Keratinocyte (primary cell): ENCODE data around the gene INSIG1. TPM values are rescaled to one million over a fixed set of nuclear protein-coding genes. Genes with fewer than 3 reads are reported as not detected.

Source experiments
- DNase-seq: peaks from one replicate; pipeline ENCODE4 v3.0.0-alpha.2; 2011; ENCODE audit warnings: low read depth, missing footprints, low spot score
- FAIRE-seq: peaks from 2 replicates; lab custom pipeline; 2011; peaks lifted over from hg19 to GRCh38; lab: Jason Lieb, UNC
- H2AFZ ChIP-seq: 2 replicates; pipeline ENCODE4 v1.6.0; 2012; ENCODE audit warnings: low read length, control low read depth, inconsistent platforms; ENCODE audit not compliant: control insufficient read depth
- H3K27ac ChIP-seq: 2 replicates; pipeline ENCODE4 v1.5.1; 2011; ENCODE audit warnings: low read length; ENCODE audit not compliant: control insufficient read depth, insufficient read depth
- H3K27me3 ChIP-seq: 3 replicates; pipeline ENCODE4 v1.6.0; 2011; ENCODE audit warnings: low read length; ENCODE audit not compliant: control insufficient read depth, insufficient read depth; ENCODE audit errors: extremely low read depth
- H3K36me3 ChIP-seq, 2 experiments: 2 replicates in 1 of 2; 3 replicates in 1 of 2; pipeline ENCODE4 v1.5.1; 2011; ENCODE audit warnings: low read length in 2 of 2, mild to moderate bottlenecking in 1 of 2; ENCODE audit not compliant: control insufficient read depth in 2 of 2, insufficient read depth in 2 of 2; ENCODE audit errors: extremely low read depth in 1 of 2
- H3K4me1 ChIP-seq: 3 replicates; pipeline ENCODE4 v1.5.1; 2011; ENCODE audit warnings: low read length; ENCODE audit not compliant: control insufficient read depth, insufficient read depth; ENCODE audit errors: extremely low read depth
- H3K4me2 ChIP-seq: 3 replicates; pipeline ENCODE4 v1.6.0; 2011; ENCODE audit warnings: low read depth, low read length; ENCODE audit not compliant: control insufficient read depth, insufficient read depth; ENCODE audit errors: extremely low read depth
- H3K4me3 ChIP-seq, 3 experiments: fragments of 200-600 bp in 1 of 3; sonication (generic) in 1 of 3; 2 replicates in 2 of 3; 3 replicates in 1 of 3; pipeline ENCODE4 v1.5.1; 2011 to 2016; ENCODE audit warnings: low read length in 3 of 3, mild to moderate bottlenecking in 3 of 3, control low read depth in 2 of 3, inconsistent platforms in 1 of 3, low read depth in 1 of 3, mixed read lengths in 1 of 3, mixed run types in 1 of 3, moderate library complexity in 1 of 3; ENCODE audit not compliant: control insufficient read depth in 2 of 3, insufficient read depth in 2 of 3; ENCODE audit errors: extremely low read depth in 1 of 3
- H3K79me2 ChIP-seq: 2 replicates; pipeline ENCODE4 v1.6.0; 2012; ENCODE audit warnings: low read length; ENCODE audit not compliant: control insufficient read depth, insufficient read depth
- H3K9ac ChIP-seq: 3 replicates; pipeline ENCODE4 v1.6.0; 2011; ENCODE audit warnings: low read length; ENCODE audit not compliant: control insufficient read depth, insufficient read depth; ENCODE audit errors: extremely low read depth
- H3K9me1 ChIP-seq: 3 replicates; pipeline ENCODE4 v1.6.0; 2011; ENCODE audit warnings: low read length; ENCODE audit not compliant: control insufficient read depth, insufficient read depth; ENCODE audit errors: extremely low read depth
- H3K9me3 ChIP-seq: 2 replicates; pipeline ENCODE4 v1.5.1; 2012; ENCODE audit warnings: low read depth, low read length; ENCODE audit not compliant: control insufficient read depth
- H4K20me1 ChIP-seq: 3 replicates; pipeline ENCODE4 v1.6.0; 2011; ENCODE audit warnings: low read length; ENCODE audit not compliant: control insufficient read depth, insufficient read depth; ENCODE audit errors: extremely low read depth
- CTCF ChIP-seq, 3 experiments: IDR thresholded peaks in 1 of 3; conservative IDR thresholded peaks in 1 of 3; optimal IDR thresholded peaks in 1 of 3; 2 replicates in 2 of 3; 3 replicates in 1 of 3; pipeline versions ENCODE3 to v1.5.1; 2011; ENCODE audit warnings: low read length in 3 of 3, mild to moderate bottlenecking in 3 of 3, moderate library complexity in 2 of 3, control low read depth in 1 of 3, inconsistent platforms in 1 of 3; ENCODE audit not compliant: insufficient read depth in 2 of 3; ENCODE audit errors: extremely low read depth in 1 of 3
- EZH2 ChIP-seq: IDR thresholded peaks from one replicate; pipeline ENCODE4 v1.6.1; 2012; ENCODE audit warnings: inconsistent platforms, mild to moderate bottlenecking, low read length, moderate library complexity
- dilution Hi-C: fragments of 300-500 bp; cut with MboI; formaldehyde crosslinking; loops from one replicate; pipeline ENCODE4 v1.7.0; 2020; ENCODE audit warnings: low sequenced_read_pairs; ENCODE audit not compliant: extremely low pct_ligation_motif_present
- polyA plus RNA-seq, 5 experiments: library from polyadenylated mRNA; depleted of rRNA in 3 of 5; stranded (reverse) in 3 of 5; stranded (forward) in 1 of 5; unstranded in 1 of 5; fragments of >200 nt; gene quantifications; 1 replicate in 1 of 5; 2 replicates in 3 of 5; 3 replicates in 1 of 5; pipeline versions ENCODE4 v1.2.1 to v1.2.3, GENCODE V29; 2011 to 2012; ENCODE audit warnings: missing spikeins in 2 of 5, low read depth in 1 of 5, low replicate concordance in 1 of 5

INSIG1 gene
- polyA plus RNA-seq, 1 donor (not counting 4 experiments of a cell fraction or from before 2014, with no cell fraction given) = 104 TPM

GRCh38 chr7:155274633-155275355 is 22.9 kb upstream of the INSIG1 start:
- no peak for TF ChIP-seq CTCF (optimal IDR thresholded peaks at IDR 0.05 in 1 of 3, IDR thresholded peaks at IDR 0.05 in 1 of 3, conservative IDR thresholded peaks at IDR 0.05 in 1 of 3; ENCODE audit: extremely low read depth in 1 of 3, insufficient read depth in 2 of 3, low read length in 3 of 3)
- TF ChIP-seq EZH2 = no peak
- H3K4me1 ChIP-seq = no peaks in the 10 kb centered on the region
- no peaks in the 10 kb centered on the region for H3K36me3 ChIP-seq
- H3K9ac ChIP-seq = no peak overlapping the region
- no peak overlapping the region for H3K4me2 ChIP-seq
- H3K4me3 ChIP-seq = no peak overlapping the region
- FAIRE-seq (no peak), DNase-seq (no peak)
- H3K79me2 ChIP-seq = no peaks in the 10 kb centered on the region
- no peak overlapping the region for H3K27ac ChIP-seq
- H3K9me1 ChIP-seq = no peaks in the 10 kb centered on the region
- dilution Hi-C loops = no loop called here
- peaks cover 17% of the 10 kb centered on the region for H3K27me3 ChIP-seq
- H3K9me3 ChIP-seq = no peaks in the 10 kb centered on the region
- no peak overlapping the region for H2AFZ ChIP-seq
- H4K20me1 ChIP-seq = no peaks in the 10 kb centered on the region

GRCh38 chr7:155276042-155276799 is 21.5 kb upstream of the INSIG1 start:
- H3K4me1 ChIP-seq = no peaks in the 10 kb centered on the region
- H3K9me1 ChIP-seq = no peaks in the 10 kb centered on the region
- H4K20me1 ChIP-seq = no peaks in the 10 kb centered on the region
- no peaks in the 10 kb centered on the region for H3K79me2 ChIP-seq
- TF ChIP-seq EZH2 (no peak), CTCF (optimal IDR thresholded peaks at IDR 0.05 in 1 of 3, IDR thresholded peaks at IDR 0.05 in 1 of 3, conservative IDR thresholded peaks at IDR 0.05 in 1 of 3; ENCODE audit: extremely low read depth in 1 of 3, insufficient read depth in 2 of 3, low read length in 3 of 3) (no peak)
- DNase-seq (no peak), FAIRE-seq (no peak)
- dilution Hi-C loops = no loop called here
- no peaks in the 10 kb centered on the region for H3K36me3 ChIP-seq
- no peak overlapping the region for H3K4me3 ChIP-seq
- no peak overlapping the region for H3K9ac ChIP-seq
- H3K27ac ChIP-seq = no peak overlapping the region
- no peak overlapping the region for H2AFZ ChIP-seq
- no peaks in the 10 kb centered on the region for H3K9me3 ChIP-seq
- H3K27me3 ChIP-seq = peaks cover 26% of the 10 kb centered on the region
- no peak overlapping the region for H3K4me2 ChIP-seq
